HL-60/S4 treated with phorbol 12-myristate 13-acetate at 8.2 ng/mL for 4 days and 3 days (cell line): ENCODE data around the gene DACH1.
"Not testable (repeated sequence)": the region's sequence is repeated elsewhere in the genome, so short reads cannot be mapped to it uniquely, and the experiment has no call there.

Source experiments
- in situ Hi-C: fragments of 300-500 bp; cut with MboI; formaldehyde crosslinking; loops from 2 replicates; pipeline ENCODE4 v1.15.0; 2022; ENCODE audit warnings: low sequenced_read_pairs

DACH1 gene

GRCh38 chr13:71867131-71867814, at the start of gene DACH1:
DACH1 (minus strand) TSS chr13:71867204.
- in situ Hi-C loops = no loop called here

DNA sequence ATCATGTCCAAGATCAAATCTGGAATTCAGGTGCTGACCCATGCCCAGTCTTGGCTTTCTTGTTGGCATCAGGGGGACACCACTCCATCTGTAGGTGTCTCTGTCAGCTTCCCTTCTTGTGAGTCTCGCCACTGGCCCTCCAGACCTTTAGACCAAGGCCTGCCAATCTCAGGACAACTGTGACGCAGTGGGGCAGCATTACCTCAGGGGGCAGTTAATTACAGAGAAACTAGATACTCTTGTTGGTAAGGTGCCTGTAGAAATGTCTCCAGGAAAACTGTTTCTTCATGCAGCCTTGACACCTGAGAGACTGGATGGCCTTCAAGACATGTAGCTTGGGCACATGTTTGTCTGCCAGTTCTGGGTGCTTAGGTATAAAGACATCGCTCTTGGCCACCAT, 46.7 kb upstream of the DACH1 start:
- in situ Hi-C loops = no loop called here

GRCh38 chr13:71912524-71912923, 45.5 kb upstream of the DACH1 start:
- in situ Hi-C loops = no loop called here

GRCh38 chr13:71906448-71906847, 39.4 kb upstream of the DACH1 start:
- in situ Hi-C loops = no loop called here

DNA sequence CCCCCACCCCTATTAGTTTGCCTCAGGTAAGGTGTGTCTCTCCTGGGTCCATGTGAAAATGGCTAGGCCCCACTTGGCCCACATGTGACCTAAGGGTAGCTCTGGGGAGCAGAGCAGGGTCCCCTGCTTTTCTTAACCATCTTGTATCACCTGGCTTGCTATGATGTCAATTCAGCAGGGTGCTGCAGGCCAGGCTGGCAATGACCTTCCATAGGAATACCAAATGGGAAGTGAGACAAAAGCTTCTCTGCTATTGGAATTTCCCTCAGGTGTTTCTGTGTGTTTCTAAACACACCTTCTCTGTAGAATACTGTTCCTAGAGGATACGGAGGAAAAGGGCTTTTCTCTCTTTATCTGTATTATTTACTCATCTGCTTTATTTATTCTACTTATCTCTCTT, 35.7 kb upstream of the DACH1 start:
- in situ Hi-C loops = no loop called here

DNA sequence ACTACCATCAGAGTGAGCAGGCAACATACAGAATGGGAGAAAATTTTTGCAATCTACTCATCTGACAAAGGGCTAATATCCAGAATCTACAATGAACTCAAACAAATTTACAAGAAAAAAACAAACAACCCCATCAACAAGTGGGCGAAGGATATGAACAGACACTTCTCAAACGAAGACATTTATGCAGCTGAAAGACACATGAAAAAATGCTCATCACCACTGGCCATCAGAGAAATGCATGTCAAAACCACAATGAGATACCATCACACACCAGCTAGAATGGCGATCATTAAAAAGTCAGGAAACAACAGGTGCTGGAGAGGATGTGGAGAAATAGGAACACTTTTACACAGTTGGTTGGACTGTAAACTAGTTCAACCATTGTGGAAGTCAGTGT, 26.5 kb upstream of the DACH1 start:
- in situ Hi-C loops = not testable (repeated sequence)

GRCh38 chr13:71886880-71887279, 19.9 kb upstream of the DACH1 start:
- in situ Hi-C loops = no loop called here

DNA sequence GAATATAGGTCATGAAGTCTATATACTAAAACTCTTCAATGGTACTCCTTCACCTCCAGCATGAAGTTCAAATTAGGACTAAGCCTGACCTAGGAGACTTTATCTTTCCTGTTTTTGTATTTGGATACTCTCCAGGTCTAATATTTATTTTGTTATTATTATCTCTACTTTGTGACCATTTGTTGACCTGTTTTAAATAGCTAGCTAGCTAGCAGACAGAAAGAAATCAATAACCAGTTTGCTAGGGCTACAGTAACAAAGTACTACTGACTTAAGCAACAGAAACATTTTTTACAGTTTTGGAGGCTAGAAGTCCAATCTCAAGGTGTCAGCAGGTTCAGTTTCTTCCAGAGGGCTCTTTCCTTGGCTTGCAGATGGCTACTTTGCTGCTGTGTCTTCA, 15.1 kb upstream of the DACH1 start:
- in situ Hi-C loops = no loop called here

DNA sequence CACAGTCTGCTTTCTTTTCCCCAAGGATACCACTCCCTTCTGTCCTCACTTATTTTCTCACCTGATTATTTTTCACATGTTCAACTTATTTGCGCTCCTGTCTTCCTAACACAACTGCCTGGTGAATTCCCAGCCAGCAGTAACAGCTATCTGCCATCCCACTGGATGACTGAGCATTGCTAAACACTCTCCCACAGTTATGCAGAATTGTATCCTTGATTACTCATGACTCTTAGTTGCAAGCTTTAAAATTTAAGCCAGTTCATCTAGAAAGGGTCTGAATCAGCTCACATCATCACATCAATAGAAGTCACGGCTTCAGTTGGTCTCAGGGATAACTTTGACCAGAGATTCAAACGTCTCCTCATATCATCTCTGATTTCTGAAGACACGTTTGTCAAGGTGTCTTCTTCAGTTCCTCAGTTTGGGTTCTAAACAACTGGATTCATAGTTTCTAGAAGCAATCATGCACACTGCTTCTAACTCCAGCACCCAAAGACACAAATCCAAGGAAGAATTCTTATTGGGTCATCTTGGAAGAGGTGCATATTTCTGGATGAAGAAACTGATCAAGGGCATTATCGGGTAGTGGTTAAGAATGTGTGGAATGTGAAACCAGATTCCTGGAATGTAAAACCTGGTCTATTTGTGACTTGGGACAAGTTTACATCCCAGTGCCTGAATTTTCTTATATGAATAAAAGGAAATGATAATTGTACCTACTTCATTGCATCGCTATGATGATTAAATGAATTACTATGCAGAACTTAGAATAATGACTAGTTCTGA, 13.9 kb upstream of the DACH1 start:
- in situ Hi-C loops = no loop called here

- in situ Hi-C loops = loop anchor here (10.0 kb wide), 1 partner anchor 555 kb away; no protein-coding TSS in a partner anchor
Measured at GRCh38 chr13:71879808-71880344, 12.9 kb upstream of the DACH1 start.

DNA sequence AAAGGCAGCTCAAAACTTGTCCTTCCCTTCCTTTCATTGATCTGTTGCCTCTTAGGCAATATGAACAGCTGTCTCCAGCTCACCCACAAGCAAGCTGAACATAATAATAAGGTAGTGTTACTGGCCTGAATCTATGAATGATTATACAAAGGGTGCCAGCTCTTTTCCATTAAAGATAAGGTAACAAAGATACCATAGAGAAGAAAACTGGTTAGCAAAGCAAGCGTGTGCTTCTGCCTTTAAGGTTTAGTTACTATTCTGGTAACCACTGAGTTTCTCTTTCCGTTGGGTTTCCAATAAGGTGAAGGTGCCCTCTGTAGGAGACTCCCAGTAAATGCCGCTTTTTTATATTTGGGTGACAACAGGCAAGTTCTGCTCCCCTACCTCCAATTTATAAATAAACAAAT, 12.1 kb upstream of the DACH1 start:
- in situ Hi-C loops = loop anchor here (10.0 kb wide), 1 partner anchor 554 kb away; no protein-coding TSS in a partner anchor

- in situ Hi-C loops = loop anchor here (10.0 kb wide), 1 partner anchor 552 kb away; no protein-coding TSS in a partner anchor
Measured at GRCh38 chr13:71877256-71877653, 10.3 kb upstream of the DACH1 start.

DNA sequence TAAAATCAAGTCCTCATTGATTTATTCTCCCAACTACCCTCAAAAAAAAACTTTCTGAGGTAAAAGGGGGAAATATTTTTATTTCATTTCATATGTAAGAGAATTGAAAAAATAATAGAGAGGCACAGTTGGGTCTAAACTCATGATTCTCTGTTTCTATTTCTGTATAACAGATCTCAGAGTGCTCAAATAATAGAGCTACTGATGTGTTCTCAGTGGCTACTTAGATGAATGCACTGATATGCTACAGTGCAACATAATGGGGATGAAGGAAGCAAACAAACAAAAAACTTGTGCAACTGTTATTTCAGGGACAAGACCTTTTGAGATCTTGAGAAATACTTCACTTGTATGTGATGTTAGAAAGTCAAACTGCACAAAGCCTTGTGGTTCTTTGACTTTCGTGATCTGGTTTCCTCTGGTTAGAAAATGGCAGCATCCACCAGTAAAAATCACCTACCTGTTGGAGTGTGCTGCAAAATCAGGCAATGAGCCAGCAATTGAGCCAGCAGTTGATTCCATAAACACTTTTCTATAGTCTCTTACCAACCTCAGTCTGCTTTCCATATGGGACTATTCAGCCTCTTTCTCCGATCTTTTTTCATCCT, 9.7 kb upstream of the DACH1 start:
- in situ Hi-C loops = loop anchor here (10.0 kb wide), 1 partner anchor 552 kb away; no protein-coding TSS in a partner anchor

- in situ Hi-C loops = loop anchor here (10.0 kb wide), 1 partner anchor 551 kb away; no protein-coding TSS in a partner anchor
Measured at GRCh38 chr13:71875823-71876222, 8.8 kb upstream of the DACH1 start.

DNA sequence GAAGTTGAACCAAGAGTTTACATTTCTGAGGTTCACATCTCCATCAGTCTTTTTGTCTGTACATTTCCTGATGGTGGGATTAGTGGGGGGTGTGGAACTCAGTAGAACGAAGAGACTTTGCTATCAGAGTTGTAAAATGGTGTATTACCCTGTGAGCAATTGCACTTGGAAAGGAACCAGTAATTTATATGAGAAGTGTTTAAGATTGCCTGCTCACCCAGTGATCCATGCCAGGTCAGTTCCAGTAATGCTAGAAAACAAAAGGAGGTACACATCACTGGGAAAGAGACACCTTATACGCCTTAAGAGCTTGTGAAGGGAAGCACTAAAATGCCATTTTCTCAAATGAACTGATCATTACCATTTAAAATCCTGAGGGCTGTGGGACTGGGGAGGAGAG, 7.5 kb upstream of the DACH1 start:
- in situ Hi-C loops = loop anchor here (10.0 kb wide), 1 partner anchor 550 kb away; no protein-coding TSS in a partner anchor

DNA sequence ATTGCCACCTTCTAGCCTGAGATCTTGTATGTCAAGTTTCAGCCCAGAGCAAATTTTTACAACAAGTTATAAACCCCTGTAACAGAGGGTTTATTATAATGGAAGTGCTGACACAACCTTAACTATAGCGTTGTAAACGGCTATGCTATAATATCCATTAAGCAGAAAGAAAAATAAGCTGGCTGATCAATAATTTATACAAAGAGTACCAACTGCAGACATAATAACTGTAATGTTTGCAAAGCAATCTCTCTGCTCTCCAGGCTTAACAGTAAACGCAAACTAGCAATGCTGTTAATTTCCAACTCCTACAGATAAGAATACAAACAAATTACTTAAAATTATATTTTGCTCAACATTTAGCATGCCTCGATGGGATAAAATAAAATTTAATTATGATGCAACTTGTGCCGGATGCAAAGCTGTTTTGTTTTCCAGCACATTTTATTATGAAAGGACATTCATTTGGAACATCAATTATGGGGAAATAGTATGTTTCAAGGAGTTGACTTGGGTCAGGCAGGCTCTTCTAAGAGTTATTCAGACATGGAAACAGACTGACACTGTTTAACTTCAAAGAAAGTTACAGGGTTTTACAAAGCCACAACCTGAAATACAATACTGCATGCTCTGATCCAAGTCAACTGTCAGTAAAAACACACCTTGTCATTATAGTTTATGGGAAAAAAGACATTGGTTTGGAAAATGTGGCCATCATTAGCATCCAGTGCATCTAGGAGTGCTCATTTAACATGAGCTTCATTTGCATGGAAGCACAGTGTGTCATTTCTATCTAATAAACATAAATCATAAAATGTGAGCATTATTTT, 6.6 kb upstream of the DACH1 start:
- in situ Hi-C loops = loop anchor here (10.0 kb wide), 1 partner anchor 549 kb away; no protein-coding TSS in a partner anchor

- in situ Hi-C loops = loop anchor here (10.0 kb wide), 1 partner anchor 547 kb away; no protein-coding TSS in a partner anchor
Measured at GRCh38 chr13:71871844-71872243, 4.8 kb upstream of the DACH1 start.

DNA sequence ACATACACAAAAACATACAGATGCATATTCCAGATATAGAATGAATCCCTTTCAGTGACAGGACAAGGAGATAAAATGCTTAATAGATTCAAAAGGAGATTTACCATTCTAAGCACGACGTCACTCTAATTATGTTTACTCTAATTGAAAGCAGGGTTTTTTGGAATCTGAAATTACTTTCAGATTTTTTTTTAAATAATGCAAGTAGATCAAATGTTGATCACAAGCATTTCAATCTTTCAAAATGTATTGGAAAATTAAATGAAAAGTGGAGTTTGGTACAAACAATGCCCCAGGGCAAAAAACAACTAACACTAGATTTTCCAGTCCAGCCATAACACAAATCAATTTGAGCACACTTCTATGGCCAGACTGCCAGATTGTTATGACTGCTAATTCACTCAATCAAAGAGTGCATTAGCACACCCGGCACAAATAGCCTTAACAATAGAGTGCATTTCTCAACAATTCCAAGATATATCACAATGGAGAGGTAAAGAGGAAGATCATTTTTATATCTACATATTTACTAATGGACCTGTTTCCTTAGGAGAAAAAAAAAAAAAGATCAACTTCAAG, 4.3 kb upstream of the DACH1 start:
- in situ Hi-C loops = loop anchor here (10.0 kb wide), 1 partner anchor 546 kb away; no protein-coding TSS in a partner anchor

- in situ Hi-C loops = loop anchor here (10.0 kb wide), 1 partner anchor 545 kb away; no protein-coding TSS in a partner anchor
Measured at GRCh38 chr13:71870100-71870499, 3.1 kb upstream of the DACH1 start.

- in situ Hi-C loops = no loop called here
Measured at GRCh38 chr13:71869274-71869673, 2.3 kb upstream of the DACH1 start.
